HCT116 (cell line): Measurements from ENCODE around the gene ZNF787. TPM values are rescaled to one million over a fixed set of nuclear protein-coding genes. Genes with fewer than 3 reads are reported as not detected.

Experiments
- ATAC-seq: fragments of 200-7000 bp; cut with Tn5 transposase; 2 replicates; pipeline ENCODE4 v1.9.1; 2020; ENCODE audit warnings: mild to moderate bottlenecking, moderate library complexity
- BruUV-seq: library from RNA; stranded (reverse); fragments of 400-500 nt; replicated peaks from 2 replicates; lab custom pipeline; 2021; lab: Mats Ljungman, UMichigan
- CTCF ChIA-PET: fragments of 300-600 bp; sonication (Branson Sonifier 250); formaldehyde crosslinking; loops from one replicate; lab custom pipeline; 2021; ENCODE audit warnings: antibody characterized with exemption; lab: Charles Lee
- POLR2A ChIA-PET: fragments of 300-600, 350-600 bp; sonication (Branson Sonifier 250); formaldehyde crosslinking; loops from one replicate; lab custom pipeline; 2021; ENCODE audit warnings: antibody characterized with exemption; lab: Charles Lee
- RAD21 ChIA-PET, 2 experiments: fragments of 300-600 bp; sonication (Branson Sonifier 250); formaldehyde crosslinking; loops; one replicate each; lab custom pipeline; 2023; ENCODE audit warnings: low total read pairs in 2 of 2; ENCODE audit not compliant: uncharacterized antibody in 2 of 2, unreplicated experiment in 2 of 2, low non-redundant PET in 1 of 2; lab: Charles Lee
- DNase-seq: peaks from one replicate; pipeline ENCODE4 v3.0.0-alpha.2; 2010; ENCODE audit warnings: low read depth, low spot score
- H2AFZ ChIP-seq: fragments of 200-600 bp; shearing (Covaris generic), sonication (generic); 2 replicates; pipeline ENCODE4 v1.6.1; 2017; ENCODE audit warnings: low read depth, mixed run types, mixed read lengths, antibody characterized with exemption, low read length; ENCODE audit not compliant: poor library complexity, severe bottlenecking
- H3K27ac ChIP-seq: 2 replicates; pipeline ENCODE4 v1.5.1; 2012; ENCODE audit warnings: low read depth, low read length
- H3K27me3 ChIP-seq: fragments of 200-600 bp; sonication (generic); 2 replicates; pipeline ENCODE4 v1.6.1; 2016; ENCODE audit warnings: mixed run types, low read length, mixed read lengths; ENCODE audit not compliant: insufficient read depth
- H3K36me3 ChIP-seq, 2 experiments: fragments of 200-500 bp in 1 of 2; fragments of 200-600 bp in 1 of 2; sonication (Bioruptor generic) in 1 of 2; sonication (generic) in 1 of 2; 2 replicates each; pipeline versions ENCODE4 v1.5.1 to v1.6.1; 2014 to 2016; ENCODE audit warnings: low read length in 2 of 2, inconsistent platforms in 1 of 2, mixed read lengths in 1 of 2, mixed run types in 1 of 2; ENCODE audit not compliant: insufficient read depth in 2 of 2, control insufficient read depth in 1 of 2
- H3K4me1 ChIP-seq, 2 experiments: fragments of 200-600 bp in 1 of 2; sonication (generic) in 1 of 2; 2 replicates each; pipeline versions ENCODE4 v1.5.1 to v1.6.1; 2012 to 2017; ENCODE audit warnings: low read length in 2 of 2, inconsistent platforms in 1 of 2, mild to moderate bottlenecking in 1 of 2, mixed read lengths in 1 of 2, mixed run types in 1 of 2, moderate library complexity in 1 of 2; ENCODE audit not compliant: insufficient read depth in 2 of 2, control insufficient read depth in 1 of 2
- H3K4me2 ChIP-seq: fragments of 200-600 bp; sonication (generic); 2 replicates; pipeline ENCODE4 v1.6.1; 2017; ENCODE audit warnings: mixed run types, low read length, mixed read lengths
- H3K4me3 ChIP-seq, 2 experiments: fragments of 200-600 bp in 1 of 2; sonication (generic) in 1 of 2; replicated peaks in 1 of 2; 2 replicates each; pipeline ENCODE4 v1.5.1; 2011 to 2016; ENCODE audit warnings: low read length in 2 of 2, control low read depth in 1 of 2, low read depth in 1 of 2, mild to moderate bottlenecking in 1 of 2, mixed read lengths in 1 of 2, mixed run types in 1 of 2
- H3K79me2 ChIP-seq: fragments of 200-600 bp; sonication (generic); 2 replicates; pipeline ENCODE4 v1.6.1; 2017; ENCODE audit warnings: mild to moderate bottlenecking, mixed run types, low read length, moderate library complexity, mixed read lengths; ENCODE audit not compliant: insufficient read depth
- H3K9ac ChIP-seq: fragments of 200-600 bp; sonication (generic); 2 replicates; pipeline ENCODE4 v1.6.1; 2016; ENCODE audit warnings: low read length, mixed read lengths
- H3K9me2 ChIP-seq: fragments of 200-600 bp; sonication (generic), shearing (Covaris generic); 2 replicates; pipeline ENCODE4 v1.6.1; 2017; ENCODE audit warnings: mixed run types, mild to moderate bottlenecking, moderate library complexity; ENCODE audit not compliant: insufficient read depth
- H3K9me3 ChIP-seq, 2 experiments: fragments of 200-500 bp in 1 of 2; fragments of 200-600 bp in 1 of 2; sonication (Bioruptor generic) in 1 of 2; sonication (generic) in 1 of 2; 2 replicates each; pipeline ENCODE4 v1.6.1; 2014 to 2017; ENCODE audit warnings: low read length in 2 of 2, mixed read lengths in 2 of 2, inconsistent platforms in 1 of 2, low read depth in 1 of 2, mild to moderate bottlenecking in 1 of 2, mixed run types in 1 of 2, moderate library complexity in 1 of 2; ENCODE audit not compliant: control insufficient read depth in 1 of 2, insufficient read depth in 1 of 2
- H4K20me1 ChIP-seq: fragments of 200-600 bp; sonication (generic), shearing (Covaris generic); 2 replicates; pipeline ENCODE4 v1.6.1; 2017; ENCODE audit warnings: mixed run types, mild to moderate bottlenecking, moderate library complexity; ENCODE audit not compliant: insufficient read depth
- CBX3 ChIP-seq: IDR thresholded peaks from 2 replicates; pipeline ENCODE4 v1.6.1; 2012; ENCODE audit warnings: low read depth
- ELF1 ChIP-seq: IDR thresholded peaks from 2 replicates; pipeline ENCODE4 v1.6.1; 2012; ENCODE audit warnings: low read depth, borderline replicate concordance
- EZH2phosphoT487 ChIP-seq: fragments of 200-600 bp; IDR thresholded peaks from 2 replicates; pipeline ENCODE4 v1.6.1; 2018; ENCODE audit warnings: antibody characterized with exemption, borderline replicate concordance
- FOSL1 ChIP-seq: IDR thresholded peaks from 2 replicates; pipeline ENCODE4 v1.6.1; 2012; ENCODE audit warnings: low read depth
- POLR2AphosphoS5 ChIP-seq: IDR thresholded peaks from 2 replicates; pipeline ENCODE4 v1.6.1; 2011; ENCODE audit warnings: mild to moderate bottlenecking, low read depth, low read length, moderate library complexity
- RAD21 ChIP-seq: IDR thresholded peaks from 2 replicates; pipeline ENCODE4 v1.6.1; 2012; ENCODE audit warnings: low read depth, mild to moderate bottlenecking
- SIN3A ChIP-seq: IDR thresholded peaks from 2 replicates; pipeline ENCODE4 v1.6.1; 2012; ENCODE audit warnings: low read depth
- SP1 ChIP-seq: IDR thresholded peaks from 2 replicates; pipeline ENCODE4 v1.6.1; 2012; ENCODE audit warnings: low read depth
- SRF ChIP-seq: IDR thresholded peaks from 2 replicates; pipeline ENCODE4 v1.6.1; 2012; ENCODE audit warnings: low read depth
- TCF7L2 ChIP-seq: IDR thresholded peaks from 2 replicates; pipeline ENCODE4 v1.7.0; 2011; ENCODE audit warnings: borderline replicate concordance, inconsistent platforms; ENCODE audit not compliant: insufficient read depth, insufficient read length; ENCODE audit errors: extremely low read depth
- YY1 ChIP-seq: IDR thresholded peaks from 2 replicates; pipeline ENCODE4 v1.6.1; 2011; ENCODE audit warnings: low read length, low read depth, moderate library complexity, mild to moderate bottlenecking; ENCODE audit not compliant: insufficient replicate concordance; ENCODE audit errors: extremely low read depth
- intact Hi-C: fragments of 100-400 bp; cut with micrococcal nuclease; formaldehyde crosslinking; loops from 2 replicates; pipeline ENCODE4 v1.10.0; 2022
- total RNA-seq: library from RNA; stranded (reverse); gene quantifications from one replicate; pipeline ENCODE4 v1.2.1, GENCODE V29; 2021; ENCODE audit not compliant: unreplicated experiment
- TF ChIP-seq, protein P1 (sequence below): IDR thresholded peaks from 2 replicates; pipeline ENCODE4 v1.6.1; 2012; ENCODE audit warnings: low read depth
- TF ChIP-seq, protein P2 (sequence below): IDR thresholded peaks from 2 replicates; pipeline ENCODE4 v1.6.1; 2012
- TF ChIP-seq, protein P3 (sequence below), 3 experiments: fragments of 200-600 bp in 1 of 3; sonication (generic) in 1 of 3; IDR thresholded peaks in 2 of 3; conservative IDR thresholded peaks in 1 of 3; 2 replicates each; pipeline ENCODE4 v1.5.1; 2012 to 2017; ENCODE audit warnings: low read depth in 2 of 3, low read length in 2 of 3, antibody characterized with exemption in 1 of 3, borderline replicate concordance in 1 of 3, control low read depth in 1 of 3, mild to moderate bottlenecking in 1 of 3, mixed read lengths in 1 of 3, mixed run types in 1 of 3, moderate library complexity in 1 of 3; ENCODE audit not compliant: insufficient read depth in 1 of 3

Gene ZNF787
- total RNA-seq, 1 experiment from 2014 or later, result 40.3 TPM

DNA sequence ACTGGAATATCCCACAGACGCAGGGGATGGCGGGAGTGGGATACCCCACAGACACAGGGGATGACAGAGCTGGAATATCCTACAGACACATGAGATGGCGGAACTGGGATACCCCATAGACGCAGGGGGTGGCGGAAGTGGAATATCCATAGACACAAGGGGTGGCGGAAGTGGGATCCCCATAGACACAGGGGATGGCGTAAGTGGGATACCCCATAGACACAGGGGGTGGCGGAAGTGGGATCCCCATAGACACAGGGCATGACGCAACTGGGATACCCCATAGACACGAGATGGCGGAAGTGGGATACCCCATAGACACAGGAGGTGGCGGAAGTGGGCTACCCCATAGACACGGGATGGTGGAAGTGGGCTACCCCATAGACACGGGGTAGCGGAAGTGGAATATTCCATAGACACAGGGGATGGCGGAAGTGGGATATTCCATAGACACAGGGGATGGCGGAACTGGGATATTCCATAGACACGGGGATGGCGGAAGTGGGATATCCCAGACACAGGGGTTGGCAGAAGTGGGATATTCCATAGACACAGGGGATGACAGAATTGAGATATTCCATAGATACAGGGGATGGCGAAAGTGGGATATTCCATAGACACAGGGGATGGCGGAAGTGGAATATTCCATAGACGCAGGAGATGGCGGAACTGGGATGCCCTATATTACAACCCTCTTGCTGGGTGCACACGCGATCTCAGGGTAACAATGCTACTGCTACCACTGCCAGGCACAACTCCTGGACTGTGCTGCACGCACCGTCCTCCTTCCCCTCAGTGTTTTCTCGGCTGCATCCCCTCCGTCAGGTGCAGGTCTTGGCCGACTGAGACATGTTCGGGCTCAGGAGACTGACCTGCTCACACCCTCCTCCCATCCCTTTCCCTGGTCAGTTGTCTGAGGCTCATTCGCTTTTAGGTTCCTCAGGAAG lies 28.1 kb downstream of the ZNF787 start:
- no peaks in the 10 kb centered on the region for H3K9me2 ChIP-seq
- CTCF ChIA-PET, result no interaction called here
- intact Hi-C loops, result no loop called here
- no peak overlapping the region for H3K4me3 ChIP-seq
- no peaks in the 10 kb centered on the region for H3K4me1 ChIP-seq
- POLR2A ChIA-PET, result no interaction called here
- 0 out of 2 replicates have a peak, but pooled peaks have one; percentile 11 for ATAC-seq
- no TSS peak for BruUV-seq
- H3K36me3 ChIP-seq, result peaks cover 0 to 5% of the 10 kb centered on the region in 2 experiments; a peak in 2 of 4 replicates
- H3K79me2 ChIP-seq, result peaks cover 77% of the 10 kb centered on the region
- TF ChIP-seq, protein P1, sequence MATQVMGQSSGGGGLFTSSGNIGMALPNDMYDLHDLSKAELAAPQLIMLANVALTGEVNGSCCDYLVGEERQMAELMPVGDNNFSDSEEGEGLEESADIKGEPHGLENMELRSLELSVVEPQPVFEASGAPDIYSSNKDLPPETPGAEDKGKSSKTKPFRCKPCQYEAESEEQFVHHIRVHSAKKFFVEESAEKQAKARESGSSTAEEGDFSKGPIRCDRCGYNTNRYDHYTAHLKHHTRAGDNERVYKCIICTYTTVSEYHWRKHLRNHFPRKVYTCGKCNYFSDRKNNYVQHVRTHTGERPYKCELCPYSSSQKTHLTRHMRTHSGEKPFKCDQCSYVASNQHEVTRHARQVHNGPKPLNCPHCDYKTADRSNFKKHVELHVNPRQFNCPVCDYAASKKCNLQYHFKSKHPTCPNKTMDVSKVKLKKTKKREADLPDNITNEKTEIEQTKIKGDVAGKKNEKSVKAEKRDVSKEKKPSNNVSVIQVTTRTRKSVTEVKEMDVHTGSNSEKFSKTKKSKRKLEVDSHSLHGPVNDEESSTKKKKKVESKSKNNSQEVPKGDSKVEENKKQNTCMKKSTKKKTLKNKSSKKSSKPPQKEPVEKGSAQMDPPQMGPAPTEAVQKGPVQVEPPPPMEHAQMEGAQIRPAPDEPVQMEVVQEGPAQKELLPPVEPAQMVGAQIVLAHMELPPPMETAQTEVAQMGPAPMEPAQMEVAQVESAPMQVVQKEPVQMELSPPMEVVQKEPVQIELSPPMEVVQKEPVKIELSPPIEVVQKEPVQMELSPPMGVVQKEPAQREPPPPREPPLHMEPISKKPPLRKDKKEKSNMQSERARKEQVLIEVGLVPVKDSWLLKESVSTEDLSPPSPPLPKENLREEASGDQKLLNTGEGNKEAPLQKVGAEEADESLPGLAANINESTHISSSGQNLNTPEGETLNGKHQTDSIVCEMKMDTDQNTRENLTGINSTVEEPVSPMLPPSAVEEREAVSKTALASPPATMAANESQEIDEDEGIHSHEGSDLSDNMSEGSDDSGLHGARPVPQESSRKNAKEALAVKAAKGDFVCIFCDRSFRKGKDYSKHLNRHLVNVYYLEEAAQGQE, result no peak
- no peak for TF ChIP-seq SIN3A
- TF ChIP-seq SP1, result no peak
- TF ChIP-seq YY1, result no peak
- TF ChIP-seq ELF1, result no peak
- no peak for TF ChIP-seq FOSL1
- TF ChIP-seq, protein P2, sequence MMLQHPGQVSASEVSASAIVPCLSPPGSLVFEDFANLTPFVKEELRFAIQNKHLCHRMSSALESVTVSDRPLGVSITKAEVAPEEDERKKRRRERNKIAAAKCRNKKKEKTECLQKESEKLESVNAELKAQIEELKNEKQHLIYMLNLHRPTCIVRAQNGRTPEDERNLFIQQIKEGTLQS, result no peak
- TF ChIP-seq RAD21, result no peak
- no peak for TF ChIP-seq POLR2AphosphoS5
- no peak for TF ChIP-seq CBX3
- no peak for TF ChIP-seq EZH2phosphoT487
- TF ChIP-seq, protein P3, sequence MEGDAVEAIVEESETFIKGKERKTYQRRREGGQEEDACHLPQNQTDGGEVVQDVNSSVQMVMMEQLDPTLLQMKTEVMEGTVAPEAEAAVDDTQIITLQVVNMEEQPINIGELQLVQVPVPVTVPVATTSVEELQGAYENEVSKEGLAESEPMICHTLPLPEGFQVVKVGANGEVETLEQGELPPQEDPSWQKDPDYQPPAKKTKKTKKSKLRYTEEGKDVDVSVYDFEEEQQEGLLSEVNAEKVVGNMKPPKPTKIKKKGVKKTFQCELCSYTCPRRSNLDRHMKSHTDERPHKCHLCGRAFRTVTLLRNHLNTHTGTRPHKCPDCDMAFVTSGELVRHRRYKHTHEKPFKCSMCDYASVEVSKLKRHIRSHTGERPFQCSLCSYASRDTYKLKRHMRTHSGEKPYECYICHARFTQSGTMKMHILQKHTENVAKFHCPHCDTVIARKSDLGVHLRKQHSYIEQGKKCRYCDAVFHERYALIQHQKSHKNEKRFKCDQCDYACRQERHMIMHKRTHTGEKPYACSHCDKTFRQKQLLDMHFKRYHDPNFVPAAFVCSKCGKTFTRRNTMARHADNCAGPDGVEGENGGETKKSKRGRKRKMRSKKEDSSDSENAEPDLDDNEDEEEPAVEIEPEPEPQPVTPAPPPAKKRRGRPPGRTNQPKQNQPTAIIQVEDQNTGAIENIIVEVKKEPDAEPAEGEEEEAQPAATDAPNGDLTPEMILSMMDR (IDR thresholded peaks at IDR 0.05 in 2 of 3, conservative IDR thresholded peaks at IDR 0.05 in 1 of 3; ENCODE audit: borderline replicate concordance in 1 of 3, insufficient read depth in 1 of 3, low read depth in 2 of 3, low read length in 2 of 3), result no peak
- TF ChIP-seq SRF, result no peak
- TF ChIP-seq TCF7L2, result no peak
- H3K27ac ChIP-seq, result no peak overlapping the region
- no peaks in the 10 kb centered on the region for H3K9me3 ChIP-seq
- H4K20me1 ChIP-seq, result no peaks in the 10 kb centered on the region
- H3K27me3 ChIP-seq, result no peaks in the 10 kb centered on the region
- no peak overlapping the region for H2AFZ ChIP-seq
- DNase-seq, result no peak
- RAD21 ChIA-PET, result no interaction called here
- no peak overlapping the region for H3K4me2 ChIP-seq
- H3K9ac ChIP-seq, result no peak overlapping the region
